Measurements from ENCODE around the gene TNFSF8.

DNA sequence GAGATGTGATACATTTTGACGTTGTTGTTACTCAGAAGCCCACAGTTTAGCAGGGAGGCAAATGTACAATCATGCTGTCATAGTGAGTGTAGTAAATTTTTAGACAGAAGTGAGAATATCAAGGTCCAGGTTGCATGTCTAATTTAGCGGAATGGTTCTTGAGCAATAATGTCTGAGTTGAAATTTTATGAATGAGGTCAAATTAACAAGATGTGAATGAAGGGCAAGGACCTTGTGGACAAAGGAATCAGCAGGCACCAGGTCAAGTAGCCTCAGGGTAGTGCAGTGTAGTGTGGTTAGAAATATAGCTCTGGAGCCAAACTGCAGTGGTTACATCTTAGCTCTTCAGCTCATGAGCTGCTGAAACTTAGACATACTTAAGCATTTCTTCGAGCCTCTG, 36.2 kb downstream of the TNFSF8 start:
- TF ChIP-seq, protein P1, sequence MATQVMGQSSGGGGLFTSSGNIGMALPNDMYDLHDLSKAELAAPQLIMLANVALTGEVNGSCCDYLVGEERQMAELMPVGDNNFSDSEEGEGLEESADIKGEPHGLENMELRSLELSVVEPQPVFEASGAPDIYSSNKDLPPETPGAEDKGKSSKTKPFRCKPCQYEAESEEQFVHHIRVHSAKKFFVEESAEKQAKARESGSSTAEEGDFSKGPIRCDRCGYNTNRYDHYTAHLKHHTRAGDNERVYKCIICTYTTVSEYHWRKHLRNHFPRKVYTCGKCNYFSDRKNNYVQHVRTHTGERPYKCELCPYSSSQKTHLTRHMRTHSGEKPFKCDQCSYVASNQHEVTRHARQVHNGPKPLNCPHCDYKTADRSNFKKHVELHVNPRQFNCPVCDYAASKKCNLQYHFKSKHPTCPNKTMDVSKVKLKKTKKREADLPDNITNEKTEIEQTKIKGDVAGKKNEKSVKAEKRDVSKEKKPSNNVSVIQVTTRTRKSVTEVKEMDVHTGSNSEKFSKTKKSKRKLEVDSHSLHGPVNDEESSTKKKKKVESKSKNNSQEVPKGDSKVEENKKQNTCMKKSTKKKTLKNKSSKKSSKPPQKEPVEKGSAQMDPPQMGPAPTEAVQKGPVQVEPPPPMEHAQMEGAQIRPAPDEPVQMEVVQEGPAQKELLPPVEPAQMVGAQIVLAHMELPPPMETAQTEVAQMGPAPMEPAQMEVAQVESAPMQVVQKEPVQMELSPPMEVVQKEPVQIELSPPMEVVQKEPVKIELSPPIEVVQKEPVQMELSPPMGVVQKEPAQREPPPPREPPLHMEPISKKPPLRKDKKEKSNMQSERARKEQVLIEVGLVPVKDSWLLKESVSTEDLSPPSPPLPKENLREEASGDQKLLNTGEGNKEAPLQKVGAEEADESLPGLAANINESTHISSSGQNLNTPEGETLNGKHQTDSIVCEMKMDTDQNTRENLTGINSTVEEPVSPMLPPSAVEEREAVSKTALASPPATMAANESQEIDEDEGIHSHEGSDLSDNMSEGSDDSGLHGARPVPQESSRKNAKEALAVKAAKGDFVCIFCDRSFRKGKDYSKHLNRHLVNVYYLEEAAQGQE (IDR thresholded peaks at IDR 0.05; ENCODE audit: low read depth, low read length) = no peak
- no peak for TF ChIP-seq MXI1 (IDR thresholded peaks at IDR 0.05; ENCODE audit: low read depth, low read length)
- TF ChIP-seq EZH2phosphoT487 (IDR thresholded peaks at IDR 0.05; ENCODE audit: borderline replicate concordance, low read depth) = no peak
- TF ChIP-seq, protein P2, sequence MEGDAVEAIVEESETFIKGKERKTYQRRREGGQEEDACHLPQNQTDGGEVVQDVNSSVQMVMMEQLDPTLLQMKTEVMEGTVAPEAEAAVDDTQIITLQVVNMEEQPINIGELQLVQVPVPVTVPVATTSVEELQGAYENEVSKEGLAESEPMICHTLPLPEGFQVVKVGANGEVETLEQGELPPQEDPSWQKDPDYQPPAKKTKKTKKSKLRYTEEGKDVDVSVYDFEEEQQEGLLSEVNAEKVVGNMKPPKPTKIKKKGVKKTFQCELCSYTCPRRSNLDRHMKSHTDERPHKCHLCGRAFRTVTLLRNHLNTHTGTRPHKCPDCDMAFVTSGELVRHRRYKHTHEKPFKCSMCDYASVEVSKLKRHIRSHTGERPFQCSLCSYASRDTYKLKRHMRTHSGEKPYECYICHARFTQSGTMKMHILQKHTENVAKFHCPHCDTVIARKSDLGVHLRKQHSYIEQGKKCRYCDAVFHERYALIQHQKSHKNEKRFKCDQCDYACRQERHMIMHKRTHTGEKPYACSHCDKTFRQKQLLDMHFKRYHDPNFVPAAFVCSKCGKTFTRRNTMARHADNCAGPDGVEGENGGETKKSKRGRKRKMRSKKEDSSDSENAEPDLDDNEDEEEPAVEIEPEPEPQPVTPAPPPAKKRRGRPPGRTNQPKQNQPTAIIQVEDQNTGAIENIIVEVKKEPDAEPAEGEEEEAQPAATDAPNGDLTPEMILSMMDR (IDR thresholded peaks at IDR 0.05) = no peak
- no peak for TF ChIP-seq POLR2AphosphoS5 (IDR thresholded peaks at IDR 0.05; ENCODE audit: low read depth, low read length)
- no peak for TF ChIP-seq CHD2 (IDR thresholded peaks at IDR 0.05; ENCODE audit: low read length, partially characterized antibody)
- TF ChIP-seq SIN3A (IDR thresholded peaks at IDR 0.05; ENCODE audit: borderline replicate concordance, low read depth, low read length) = no peak
- TF ChIP-seq SMC3 (IDR thresholded peaks at IDR 0.05; ENCODE audit: low read depth, low read length) = no peak
- no peak for TF ChIP-seq TAF1 (IDR thresholded peaks at IDR 0.05; ENCODE audit: borderline replicate concordance, low read depth, low read length)
- no peak for TF ChIP-seq NRF1 (IDR thresholded peaks at IDR 0.05; ENCODE audit: low read depth, low read length)
- no peak for TF ChIP-seq RXRA (IDR thresholded peaks at IDR 0.05; ENCODE audit: borderline replicate concordance, low read depth)
- TF ChIP-seq EP300 (IDR thresholded peaks at IDR 0.05; ENCODE audit: borderline replicate concordance in 1 of 2, low read depth in 1 of 2, low read length in 1 of 2) = no peak
- TF ChIP-seq, protein P3, sequence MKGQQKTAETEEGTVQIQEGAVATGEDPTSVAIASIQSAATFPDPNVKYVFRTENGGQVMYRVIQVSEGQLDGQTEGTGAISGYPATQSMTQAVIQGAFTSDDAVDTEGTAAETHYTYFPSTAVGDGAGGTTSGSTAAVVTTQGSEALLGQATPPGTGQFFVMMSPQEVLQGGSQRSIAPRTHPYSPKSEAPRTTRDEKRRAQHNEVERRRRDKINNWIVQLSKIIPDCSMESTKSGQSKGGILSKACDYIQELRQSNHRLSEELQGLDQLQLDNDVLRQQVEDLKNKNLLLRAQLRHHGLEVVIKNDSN (IDR thresholded peaks at IDR 0.05; ENCODE audit: borderline replicate concordance, low read depth) = no peak
- TF ChIP-seq RCOR1 (IDR thresholded peaks at IDR 0.05; ENCODE audit: low read length) = no peak

Measured in SK-N-SH (cell line).